OCI-LY3 (cell line): ENCODE data around the gene ADTRP.

ENCODE experiments used
- CTCF ChIP-seq: fragments of 200-600, 300-600 bp; sonication (generic); IDR thresholded peaks from 2 replicates; pipeline ENCODE4 v1.5.1; 2014; ENCODE audit warnings: antibody characterized with exemption, low read length, low read depth
- EZH2phosphoT487 ChIP-seq: fragments of 200-600 bp; shearing (Covaris generic); IDR thresholded peaks from 2 replicates; pipeline ENCODE4 v1.6.1; 2018; ENCODE audit warnings: antibody characterized with exemption, mixed run types, low read depth

- no peak for TF ChIP-seq CTCF
- no peak for TF ChIP-seq EZH2phosphoT487
Observed at GRCh38 chr6:11770546-11771466, 7.8 kb downstream of the ADTRP start.
